Measurements from ENCODE around the gene GHDC. TPM values are rescaled to one million over a fixed set of nuclear protein-coding genes. Genes with fewer than 3 reads are reported as not detected.
A peak's percentile ranks its signal among the peaks of the same experiment; 100 is the strongest.

GHDC gene
- total and polyA plus RNA-seq, 2 of the 13 experiments (the other 11 are each of a cell fraction or from before 2014, with no cell fraction given), result 15.4 to 22.5 TPM

- TF ChIP-seq ZNF766 (CRISPR knock-in tag; IDR thresholded peaks at IDR 0.05; ENCODE audit: borderline replicate concordance), result peak; percentile 91
- TF ChIP-seq ZNF558 (CRISPR knock-in tag; IDR thresholded peaks at IDR 0.05; ENCODE audit: borderline replicate concordance), result peak; percentile 72; the same call in 1 of the 2 replicates
- TF ChIP-seq ZNF616 (CRISPR knock-in tag; IDR thresholded peaks at IDR 0.05; ENCODE audit: low read depth), result peak; percentile 70; the same call in 1 of the 2 replicates
- peak; percentile 69; the same call in 1 of the 3 replicates for TF ChIP-seq MXI1 (IDR thresholded peaks at IDR 0.05; ENCODE audit: borderline replicate concordance, low read depth, low read length)
- TF ChIP-seq, protein P1, sequence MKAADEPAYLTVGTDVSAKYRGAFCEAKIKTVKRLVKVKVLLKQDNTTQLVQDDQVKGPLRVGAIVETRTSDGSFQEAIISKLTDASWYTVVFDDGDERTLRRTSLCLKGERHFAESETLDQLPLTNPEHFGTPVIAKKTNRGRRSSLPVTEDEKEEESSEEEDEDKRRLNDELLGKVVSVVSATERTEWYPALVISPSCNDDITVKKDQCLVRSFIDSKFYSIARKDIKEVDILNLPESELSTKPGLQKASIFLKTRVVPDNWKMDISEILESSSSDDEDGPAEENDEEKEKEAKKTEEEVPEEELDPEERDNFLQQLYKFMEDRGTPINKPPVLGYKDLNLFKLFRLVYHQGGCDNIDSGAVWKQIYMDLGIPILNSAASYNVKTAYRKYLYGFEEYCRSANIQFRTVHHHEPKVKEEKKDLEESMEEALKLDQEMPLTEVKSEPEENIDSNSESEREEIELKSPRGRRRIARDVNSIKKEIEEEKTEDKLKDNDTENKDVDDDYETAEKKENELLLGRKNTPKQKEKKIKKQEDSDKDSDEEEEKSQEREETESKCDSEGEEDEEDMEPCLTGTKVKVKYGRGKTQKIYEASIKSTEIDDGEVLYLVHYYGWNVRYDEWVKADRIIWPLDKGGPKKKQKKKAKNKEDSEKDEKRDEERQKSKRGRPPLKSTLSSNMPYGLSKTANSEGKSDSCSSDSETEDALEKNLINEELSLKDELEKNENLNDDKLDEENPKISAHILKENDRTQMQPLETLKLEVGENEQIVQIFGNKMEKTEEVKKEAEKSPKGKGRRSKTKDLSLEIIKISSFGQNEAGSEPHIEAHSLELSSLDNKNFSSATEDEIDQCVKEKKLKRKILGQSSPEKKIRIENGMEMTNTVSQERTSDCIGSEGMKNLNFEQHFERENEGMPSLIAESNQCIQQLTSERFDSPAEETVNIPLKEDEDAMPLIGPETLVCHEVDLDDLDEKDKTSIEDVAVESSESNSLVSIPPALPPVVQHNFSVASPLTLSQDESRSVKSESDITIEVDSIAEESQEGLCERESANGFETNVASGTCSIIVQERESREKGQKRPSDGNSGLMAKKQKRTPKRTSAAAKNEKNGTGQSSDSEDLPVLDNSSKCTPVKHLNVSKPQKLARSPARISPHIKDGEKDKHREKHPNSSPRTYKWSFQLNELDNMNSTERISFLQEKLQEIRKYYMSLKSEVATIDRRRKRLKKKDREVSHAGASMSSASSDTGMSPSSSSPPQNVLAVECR (CRISPR knock-in tag; IDR thresholded peaks at IDR 0.05; ENCODE audit: borderline replicate concordance), result peak; percentile 76; the same call in 1 of the 2 replicates
- TF ChIP-seq ZNF143 (CRISPR knock-in tag; IDR thresholded peaks at IDR 0.05), result peak; percentile 10; the same call in 1 of the 2 replicates
- no peak for TF ChIP-seq CEBPB (IDR thresholded peaks at IDR 0.05; ENCODE audit: borderline replicate concordance, low read depth, low read length)
- TF ChIP-seq ZBTB4 (CRISPR knock-in tag; IDR thresholded peaks at IDR 0.05; ENCODE audit: borderline replicate concordance), result no peak; the same call in 1 of the 2 replicates
- peak; percentile 99 for TF ChIP-seq ZNF687 (CRISPR knock-in tag; IDR thresholded peaks at IDR 0.05)
- no peak for TF ChIP-seq IRF1 (CRISPR knock-in tag; IDR thresholded peaks at IDR 0.05; ENCODE audit: low read depth)
- no peak for TF ChIP-seq SRSF4 (IDR thresholded peaks at IDR 0.05; ENCODE audit: low read depth, low read length, poor library complexity, severe bottlenecking)
- TF ChIP-seq, protein P2, sequence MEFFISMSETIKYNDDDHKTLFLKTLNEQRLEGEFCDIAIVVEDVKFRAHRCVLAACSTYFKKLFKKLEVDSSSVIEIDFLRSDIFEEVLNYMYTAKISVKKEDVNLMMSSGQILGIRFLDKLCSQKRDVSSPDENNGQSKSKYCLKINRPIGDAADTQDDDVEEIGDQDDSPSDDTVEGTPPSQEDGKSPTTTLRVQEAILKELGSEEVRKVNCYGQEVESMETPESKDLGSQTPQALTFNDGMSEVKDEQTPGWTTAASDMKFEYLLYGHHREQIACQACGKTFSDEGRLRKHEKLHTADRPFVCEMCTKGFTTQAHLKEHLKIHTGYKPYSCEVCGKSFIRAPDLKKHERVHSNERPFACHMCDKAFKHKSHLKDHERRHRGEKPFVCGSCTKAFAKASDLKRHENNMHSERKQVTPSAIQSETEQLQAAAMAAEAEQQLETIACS (CRISPR knock-in tag; IDR thresholded peaks at IDR 0.05), result peak; percentile 28; the same call in 1 of the 2 replicates
These were observed 10.3 kb downstream of the GHDC start (continued) for GRCh38 chr17:42183741-42184711.
